Prostate gland (tissue), 2 donors: ENCODE data around the gene CCSER1.

Experiments used
- POLR2A ChIP-seq: fragments of 450-650 bp; IDR thresholded peaks from one replicate; pipeline ENCODE4 v1.6.1; 2016; ENCODE audit warnings: antibody characterized with exemption, mild to moderate bottlenecking
- TF ChIP-seq, protein P1 (sequence below), 4 experiments: fragments of 200-600 bp in 2 of 4; fragments of 450-650 bp in 2 of 4; sonication (generic) in 2 of 4; IDR thresholded peaks; 1 replicate in 3 of 4; 2 replicates in 1 of 4; pipeline ENCODE4 v1.5.1; 2016 to 2019; ENCODE audit warnings: antibody characterized with exemption in 4 of 4, mild to moderate bottlenecking in 2 of 4, moderate library complexity in 2 of 4

DNA sequence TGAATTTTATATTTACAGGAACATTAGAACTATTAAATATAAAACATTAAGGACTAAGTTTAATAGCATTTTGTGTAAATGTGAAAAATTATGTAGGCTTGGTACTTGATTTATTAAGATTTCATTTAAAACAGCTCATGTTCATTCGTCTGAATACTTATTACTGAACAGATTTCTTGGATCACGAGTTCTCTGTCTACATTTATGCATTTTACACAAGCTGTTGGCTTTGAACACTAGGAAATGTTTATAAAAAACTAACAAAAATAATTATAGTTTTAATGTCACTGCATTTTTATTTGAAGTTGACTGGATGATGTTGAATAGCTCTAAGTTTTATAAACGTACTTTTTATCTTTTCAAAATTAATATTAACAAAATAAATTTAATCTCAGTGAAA lies 888.7 kb downstream of the CCSER1 start:
- no peak for TF ChIP-seq POLR2A
- TF ChIP-seq, protein P1, sequence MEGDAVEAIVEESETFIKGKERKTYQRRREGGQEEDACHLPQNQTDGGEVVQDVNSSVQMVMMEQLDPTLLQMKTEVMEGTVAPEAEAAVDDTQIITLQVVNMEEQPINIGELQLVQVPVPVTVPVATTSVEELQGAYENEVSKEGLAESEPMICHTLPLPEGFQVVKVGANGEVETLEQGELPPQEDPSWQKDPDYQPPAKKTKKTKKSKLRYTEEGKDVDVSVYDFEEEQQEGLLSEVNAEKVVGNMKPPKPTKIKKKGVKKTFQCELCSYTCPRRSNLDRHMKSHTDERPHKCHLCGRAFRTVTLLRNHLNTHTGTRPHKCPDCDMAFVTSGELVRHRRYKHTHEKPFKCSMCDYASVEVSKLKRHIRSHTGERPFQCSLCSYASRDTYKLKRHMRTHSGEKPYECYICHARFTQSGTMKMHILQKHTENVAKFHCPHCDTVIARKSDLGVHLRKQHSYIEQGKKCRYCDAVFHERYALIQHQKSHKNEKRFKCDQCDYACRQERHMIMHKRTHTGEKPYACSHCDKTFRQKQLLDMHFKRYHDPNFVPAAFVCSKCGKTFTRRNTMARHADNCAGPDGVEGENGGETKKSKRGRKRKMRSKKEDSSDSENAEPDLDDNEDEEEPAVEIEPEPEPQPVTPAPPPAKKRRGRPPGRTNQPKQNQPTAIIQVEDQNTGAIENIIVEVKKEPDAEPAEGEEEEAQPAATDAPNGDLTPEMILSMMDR (IDR thresholded peaks at IDR 0.05), result no peak
